HG03354 (cell line): ENCODE measurements around the gene CBX4.
A peak's percentile ranks its signal among the peaks of the same experiment; 100 is the strongest.

Source experiments
- ATAC-seq: cut with Tn5 transposase; IDR thresholded peaks from one replicate; pipeline ENCODE4 v1.9.1; 2021; ENCODE audit warnings: mild to moderate bottlenecking; ENCODE audit not compliant: unreplicated experiment, poor library complexity, severe bottlenecking

The CBX4 gene

DNA sequence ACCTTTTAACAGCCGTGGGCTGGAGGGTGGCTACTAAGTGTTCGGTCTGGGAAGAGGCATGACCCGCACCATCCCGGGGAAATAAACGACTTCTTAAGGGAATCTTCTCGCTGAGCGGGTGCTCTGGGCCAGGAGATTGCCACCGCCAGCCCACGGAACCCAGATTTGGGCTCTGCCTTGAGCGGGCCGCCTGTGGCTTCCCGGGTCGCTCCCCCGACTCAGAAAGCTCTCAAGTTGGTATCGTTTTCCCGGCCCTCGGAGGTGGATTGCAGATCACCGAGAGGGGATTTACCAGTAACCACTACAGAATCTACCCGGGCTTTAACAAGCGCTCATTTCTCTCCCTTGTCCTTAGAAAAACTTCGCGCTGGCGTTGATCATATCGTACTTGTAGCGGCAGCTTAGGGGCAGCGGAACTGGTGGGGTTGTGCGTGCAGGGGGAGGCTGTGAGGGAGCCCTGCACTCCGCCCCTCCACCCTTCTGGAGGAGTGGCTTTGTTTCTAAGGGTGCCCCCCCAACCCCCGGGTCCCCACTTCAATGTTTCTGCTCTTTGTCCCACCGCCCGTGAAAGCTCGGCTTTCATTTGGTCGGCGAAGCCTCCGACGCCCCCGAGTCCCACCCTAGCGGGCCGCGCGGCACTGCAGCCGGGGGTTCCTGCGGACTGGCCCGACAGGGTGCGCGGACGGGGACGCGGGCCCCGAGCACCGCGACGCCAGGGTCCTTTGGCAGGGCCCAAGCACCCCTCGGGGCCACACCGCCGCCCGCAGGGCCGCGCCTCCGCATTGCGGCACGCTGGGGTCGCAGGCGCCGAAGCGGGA lies 3.6 kb upstream of the CBX4 start:
- ATAC-seq: no peak

DNA sequence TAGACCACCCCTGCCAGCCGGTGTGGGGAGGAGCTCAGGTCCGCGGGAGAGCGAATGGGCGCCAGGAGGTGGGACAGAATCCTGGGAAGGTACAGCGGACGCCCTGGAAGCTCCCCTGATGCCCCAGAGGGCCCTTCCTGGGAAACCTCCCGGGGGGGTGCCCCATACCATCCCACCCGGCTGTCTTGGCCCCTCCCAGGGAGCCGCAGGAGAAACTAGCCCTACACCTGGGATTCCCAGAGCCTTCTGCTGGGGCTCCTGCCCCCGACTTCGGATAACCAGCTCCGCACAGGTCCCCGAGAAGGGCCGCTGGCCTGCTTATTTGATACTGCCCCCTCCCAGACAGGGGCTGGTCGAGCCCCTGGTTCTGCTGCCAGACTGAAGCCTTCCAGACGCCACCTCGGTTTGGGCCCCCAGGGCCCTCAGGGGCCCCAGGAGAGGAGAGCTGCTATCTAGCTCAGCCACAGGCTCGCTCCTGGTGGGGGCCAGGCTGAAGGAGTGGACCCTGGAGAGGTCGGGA lies 3.0 kb upstream of the CBX4 start:
- no peak for ATAC-seq

DNA sequence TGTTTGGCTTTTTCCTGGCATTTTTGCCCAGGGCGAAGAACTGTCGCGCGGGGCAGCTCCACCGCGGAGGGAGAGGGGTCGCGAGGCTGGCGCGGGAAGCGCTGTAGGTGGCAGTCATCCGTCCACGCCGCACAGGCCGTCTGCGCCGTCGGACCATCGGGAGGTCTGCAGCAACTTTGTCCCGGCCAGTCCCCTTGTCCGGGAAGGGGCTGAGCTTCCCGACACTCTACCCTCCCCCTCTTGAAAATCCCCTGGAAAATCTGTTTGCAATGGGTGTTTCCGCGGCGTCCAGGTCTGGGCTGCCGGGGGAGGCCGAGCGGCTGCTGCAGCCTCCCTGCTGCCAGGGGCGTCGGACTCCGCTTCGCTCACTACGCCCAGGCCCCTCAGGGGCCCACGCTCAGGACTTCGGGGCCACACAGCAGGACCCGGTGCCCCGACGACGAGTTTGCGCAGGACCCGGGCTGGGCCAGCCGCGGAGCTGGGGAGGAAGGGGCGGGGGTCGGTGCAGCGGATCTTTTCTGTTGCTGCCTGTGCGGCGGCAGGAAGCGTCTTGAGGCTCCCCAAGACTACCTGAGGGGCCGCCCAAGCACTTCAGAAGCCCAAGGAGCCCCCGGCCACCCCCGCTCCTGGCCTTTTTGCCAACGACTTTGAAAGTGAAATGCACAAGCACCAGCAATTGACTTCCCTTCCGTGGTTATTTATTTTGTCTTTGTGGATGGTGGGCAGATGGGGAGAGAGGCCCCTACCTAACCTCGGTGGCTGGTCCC lies 2.3 kb upstream of the CBX4 start:
- ATAC-seq: no peak

DNA sequence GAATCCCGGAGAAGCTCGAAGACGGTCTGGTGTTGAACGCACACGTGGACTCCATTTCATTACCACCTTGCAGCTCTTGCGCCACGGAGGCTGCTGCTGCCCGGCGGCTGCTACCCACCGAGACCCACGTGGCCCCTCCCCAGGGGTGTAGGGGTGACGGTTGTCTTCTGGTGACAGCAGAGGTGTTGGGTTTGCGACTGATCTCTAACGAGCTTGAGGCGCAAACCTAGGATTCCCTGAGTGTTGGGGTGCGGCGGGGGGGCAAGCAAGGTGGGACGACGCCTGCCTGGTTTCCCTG lies 1.7 kb upstream of the CBX4 start:
- no peak for ATAC-seq

DNA sequence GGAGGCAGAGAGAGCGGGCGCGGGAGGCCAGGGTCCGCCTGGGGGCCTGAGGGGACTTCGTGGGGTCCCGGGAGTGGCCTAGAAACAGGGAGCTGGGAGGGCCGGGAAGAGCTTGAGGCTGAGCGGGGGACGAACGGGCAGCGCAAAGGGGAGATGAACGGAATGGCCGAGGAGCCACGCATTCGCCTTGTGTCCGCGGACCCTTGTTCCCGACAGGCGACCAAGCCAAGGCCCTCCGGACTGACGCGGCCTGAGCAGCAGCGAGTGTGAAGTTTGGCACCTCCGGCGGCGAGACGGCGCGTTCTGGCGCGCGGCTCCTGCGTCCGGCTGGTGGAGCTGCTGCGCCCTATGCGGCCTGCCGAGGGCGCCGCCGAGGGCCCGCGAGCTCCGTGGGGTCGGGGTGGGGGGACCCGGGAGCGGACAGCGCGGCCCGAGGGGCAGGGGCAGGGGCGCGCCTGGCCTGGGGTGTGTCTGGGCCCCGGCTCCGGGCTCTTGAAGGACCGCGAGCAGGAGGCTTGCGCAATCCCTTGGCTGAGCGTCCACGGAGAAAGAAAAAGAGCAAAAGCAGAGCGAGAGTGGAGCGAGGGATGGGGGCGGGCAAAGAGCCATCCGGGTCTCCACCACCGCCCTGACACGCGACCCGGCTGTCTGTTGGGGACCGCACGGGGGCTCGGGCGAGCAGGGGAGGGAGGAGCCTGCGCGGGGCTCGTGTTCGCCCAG lies 1.2 kb upstream of the CBX4 start:
- no peak for ATAC-seq

DNA sequence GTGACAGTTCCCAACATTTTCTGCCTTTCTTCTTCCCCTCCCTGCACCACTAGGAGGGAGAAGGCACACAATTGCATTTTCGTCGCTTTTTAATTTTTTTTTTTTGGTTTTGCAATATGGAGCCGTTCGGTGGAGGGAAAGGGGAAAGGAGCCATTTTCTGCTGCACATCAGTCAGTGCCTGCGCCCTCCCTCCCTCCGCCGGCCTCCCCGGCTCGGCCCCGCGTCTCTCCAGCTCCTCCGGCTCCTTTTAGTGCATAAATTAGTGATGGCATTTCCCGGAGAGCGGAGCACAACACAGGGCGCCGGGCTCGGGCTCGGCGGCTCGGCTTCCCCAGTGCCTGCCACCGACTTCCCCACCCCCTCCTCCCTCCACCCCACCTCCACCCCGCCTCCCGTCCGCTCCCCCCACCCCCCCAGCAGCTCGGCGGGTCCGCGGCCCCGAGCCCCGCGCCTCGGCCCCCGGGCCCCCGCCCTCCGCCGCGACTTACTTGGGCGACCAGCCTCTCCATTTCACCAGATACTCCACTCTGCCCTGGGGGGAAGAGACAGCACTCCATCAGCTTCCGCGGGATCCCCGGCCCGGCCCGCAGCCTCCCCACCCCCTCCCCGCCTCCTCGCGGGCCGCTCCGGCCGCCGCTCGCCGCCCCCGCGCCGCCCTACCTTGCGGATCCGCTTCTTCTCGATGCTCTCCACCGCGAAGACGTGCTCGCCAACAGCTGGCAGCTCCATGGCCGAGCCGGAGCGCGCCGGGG lies 542 bp downstream of the CBX4 start:
- peak; percentile 22 for ATAC-seq

DNA sequence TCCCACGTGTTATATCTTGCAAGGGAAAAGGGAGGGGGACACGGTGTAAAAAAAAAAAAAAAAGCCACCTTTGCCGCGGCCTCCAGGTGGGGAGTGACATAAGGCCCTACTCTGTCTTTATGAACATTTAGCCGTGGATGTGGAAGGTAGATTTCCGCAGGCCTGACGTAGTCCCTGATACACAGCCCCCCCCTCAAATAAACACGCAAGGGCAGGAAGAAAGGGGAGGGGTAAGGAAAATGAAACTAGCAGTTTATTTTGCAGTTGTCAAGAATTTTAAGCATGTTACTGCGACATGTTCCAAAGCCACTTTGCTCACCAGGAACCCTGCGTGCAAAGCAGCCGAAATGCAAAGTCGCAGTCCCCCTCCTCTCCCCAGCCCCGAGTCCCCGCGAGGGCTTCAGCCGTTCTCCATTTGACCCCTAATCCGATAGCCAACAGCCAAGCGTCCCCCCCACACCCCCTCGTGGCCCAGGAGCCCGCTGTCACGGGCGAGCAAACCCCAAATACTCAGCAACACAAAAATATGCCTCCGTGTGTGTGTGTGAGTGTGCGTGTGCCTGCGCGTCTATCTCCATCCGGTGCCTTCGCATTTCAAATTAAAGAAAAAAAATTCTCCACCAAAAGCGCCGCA lies 1.2 kb downstream of the CBX4 start:
- ATAC-seq: no peak

DNA sequence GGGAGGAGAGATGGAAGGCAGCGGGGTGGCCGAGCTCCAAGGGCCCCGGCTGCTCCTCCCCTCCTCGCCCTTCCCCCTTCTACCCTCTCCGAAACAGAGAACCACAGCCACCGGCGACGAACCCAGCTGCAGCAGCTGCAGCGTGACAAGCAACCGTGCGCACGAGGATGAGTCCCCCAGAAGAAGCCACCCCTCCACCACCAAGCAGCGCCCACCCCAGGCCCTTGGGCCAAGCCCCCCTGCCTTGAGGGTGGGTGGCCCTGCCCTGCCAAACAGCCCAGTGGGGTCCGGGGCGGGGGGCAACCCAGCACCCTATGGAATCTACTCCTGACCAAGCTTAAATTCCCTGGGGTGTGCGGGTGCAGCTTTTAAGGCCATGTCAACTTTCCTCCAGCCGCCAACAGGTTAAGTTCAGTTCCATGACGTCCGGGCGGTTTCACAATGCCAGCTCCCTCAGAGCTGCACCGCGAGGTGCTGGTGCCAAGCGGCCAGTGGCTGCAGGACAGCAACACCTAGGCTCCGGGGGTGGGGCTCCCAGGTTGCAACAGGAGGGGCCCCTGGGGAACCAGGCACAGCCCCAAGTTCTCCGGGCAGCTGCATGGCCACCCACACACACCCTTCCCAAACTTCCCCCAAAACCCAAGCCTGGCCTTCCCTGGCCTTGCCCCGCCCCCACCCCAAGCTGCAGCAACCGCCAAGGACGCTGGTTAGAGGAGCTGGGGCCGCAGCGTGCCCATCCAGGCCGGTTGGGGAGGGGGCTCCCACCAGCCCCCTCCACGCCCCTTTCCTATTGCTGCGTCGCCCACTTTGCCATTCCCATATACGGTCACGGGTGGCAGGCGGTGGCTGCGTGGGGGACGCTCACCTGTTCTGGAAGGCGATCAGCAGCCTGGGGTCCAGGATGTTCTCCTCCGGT lies 2.0 kb downstream of the CBX4 start:
- ATAC-seq: peak; percentile 46

DNA sequence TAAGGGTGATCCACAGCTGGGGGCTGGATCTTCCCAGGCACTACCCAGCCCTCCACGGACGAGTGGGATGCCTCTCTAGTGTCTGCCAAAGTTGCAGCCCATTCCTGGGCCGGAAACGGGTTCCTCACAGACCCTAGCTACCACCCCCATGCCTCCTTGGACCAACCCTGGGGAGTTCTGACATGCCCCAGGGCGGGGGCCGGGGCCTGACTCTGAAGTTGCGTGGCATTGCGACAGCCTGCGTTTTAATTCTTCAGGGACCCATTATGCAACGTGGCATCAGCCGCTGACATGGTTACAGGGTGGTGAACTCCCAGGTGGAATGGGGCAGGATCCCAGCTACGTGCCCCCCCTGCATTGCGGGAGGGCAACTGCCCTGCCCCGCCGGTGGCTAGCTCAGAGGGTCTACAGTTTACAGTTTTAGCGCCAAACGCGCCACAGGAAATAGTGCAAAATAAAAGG lies 2.7 kb downstream of the CBX4 start:
- no peak for ATAC-seq

DNA sequence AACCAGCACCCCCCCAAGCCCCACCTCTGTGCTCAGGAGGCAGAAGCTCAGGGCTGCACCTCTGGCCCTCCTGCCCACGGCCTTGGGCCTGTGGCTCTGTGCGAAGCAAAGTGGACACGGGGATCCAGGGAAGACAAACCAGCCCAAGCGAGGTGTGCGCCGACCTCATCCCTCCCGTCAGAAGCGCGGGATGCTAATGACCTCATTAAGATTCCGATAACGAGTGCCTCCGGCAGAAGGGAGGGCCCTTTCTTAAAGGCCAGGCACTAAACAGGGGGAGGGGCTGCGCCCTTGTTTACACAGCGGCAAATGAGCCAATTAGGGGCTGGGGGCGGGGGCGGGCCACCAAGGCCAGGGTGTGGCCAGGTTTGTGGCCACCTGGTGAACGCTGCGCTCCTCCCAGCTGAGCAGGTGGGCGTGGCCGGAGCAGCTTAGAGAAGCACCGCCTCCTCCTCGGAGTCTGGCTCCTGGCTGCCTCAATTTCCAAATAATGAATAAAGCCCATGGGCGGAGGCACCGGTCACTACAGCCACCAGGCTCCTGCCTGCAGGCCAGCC lies 3.2 kb downstream of the CBX4 start:
- ATAC-seq: no peak

DNA sequence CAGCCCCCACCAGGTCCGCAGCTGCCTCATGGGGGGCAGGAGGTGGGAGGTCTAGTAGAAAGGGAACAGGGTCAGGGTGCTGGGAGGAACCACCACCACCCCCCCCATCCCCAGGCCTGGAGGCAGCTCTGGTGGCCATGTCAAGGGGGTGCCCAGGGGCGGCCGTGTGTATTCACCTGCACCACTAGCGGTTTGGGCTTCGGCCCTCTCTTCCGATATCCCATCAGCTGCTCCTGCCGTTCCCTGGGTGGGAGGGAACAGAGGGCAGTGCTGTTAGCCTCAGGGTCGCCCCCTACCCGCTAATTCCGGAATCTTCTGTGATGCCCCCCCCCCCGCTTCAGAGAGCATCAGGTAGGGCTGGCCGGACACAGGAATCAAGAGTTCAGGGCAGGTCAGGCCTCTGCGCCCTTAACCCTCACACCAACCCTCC lies 3.8 kb downstream of the CBX4 start:
- no peak for ATAC-seq

DNA sequence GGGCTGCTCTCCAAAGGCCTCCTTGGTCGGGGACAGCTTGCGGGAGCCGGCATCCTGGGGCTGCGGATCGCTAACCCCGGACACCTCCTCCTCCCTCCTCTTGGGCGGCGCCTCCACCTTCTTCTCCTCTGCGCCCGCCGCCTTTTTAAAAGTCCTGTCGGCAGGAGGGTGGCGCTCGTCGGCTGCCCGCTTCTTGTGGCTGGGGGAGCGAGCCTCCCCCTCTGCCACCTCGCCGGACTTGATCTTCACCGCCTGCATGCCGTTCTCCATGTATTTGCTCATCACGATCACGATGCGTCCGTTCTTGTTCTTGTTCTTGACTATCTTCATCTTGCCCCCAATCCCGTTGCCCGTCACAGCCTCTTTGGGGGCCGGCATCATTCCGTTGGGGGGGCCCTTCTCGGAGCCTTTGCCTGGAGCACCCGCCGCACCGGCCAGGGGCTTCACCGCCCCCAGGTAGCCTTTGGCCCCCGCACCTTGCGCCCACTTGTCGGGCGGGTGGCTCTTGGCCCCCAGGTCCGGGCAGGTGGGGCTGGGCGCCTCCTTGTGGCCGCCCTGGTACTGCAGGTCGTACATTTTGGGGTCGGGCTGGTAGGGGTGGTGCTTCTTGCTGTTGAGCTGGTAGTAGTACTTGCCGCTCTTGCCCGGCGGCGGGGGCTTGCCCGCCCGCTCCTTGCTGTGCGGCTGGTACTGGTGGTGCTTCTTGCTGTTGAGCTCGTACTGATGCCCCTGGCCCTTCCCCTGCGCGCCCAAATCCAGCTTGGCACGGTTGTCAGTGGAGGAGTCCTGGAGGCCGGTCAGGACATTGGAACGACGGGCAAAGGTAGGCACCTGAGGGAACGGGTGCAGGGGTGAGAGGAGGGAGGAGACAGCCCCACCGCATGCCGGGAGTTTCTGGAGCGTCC lies 4.4 kb downstream of the CBX4 start:
- no peak for ATAC-seq

DNA sequence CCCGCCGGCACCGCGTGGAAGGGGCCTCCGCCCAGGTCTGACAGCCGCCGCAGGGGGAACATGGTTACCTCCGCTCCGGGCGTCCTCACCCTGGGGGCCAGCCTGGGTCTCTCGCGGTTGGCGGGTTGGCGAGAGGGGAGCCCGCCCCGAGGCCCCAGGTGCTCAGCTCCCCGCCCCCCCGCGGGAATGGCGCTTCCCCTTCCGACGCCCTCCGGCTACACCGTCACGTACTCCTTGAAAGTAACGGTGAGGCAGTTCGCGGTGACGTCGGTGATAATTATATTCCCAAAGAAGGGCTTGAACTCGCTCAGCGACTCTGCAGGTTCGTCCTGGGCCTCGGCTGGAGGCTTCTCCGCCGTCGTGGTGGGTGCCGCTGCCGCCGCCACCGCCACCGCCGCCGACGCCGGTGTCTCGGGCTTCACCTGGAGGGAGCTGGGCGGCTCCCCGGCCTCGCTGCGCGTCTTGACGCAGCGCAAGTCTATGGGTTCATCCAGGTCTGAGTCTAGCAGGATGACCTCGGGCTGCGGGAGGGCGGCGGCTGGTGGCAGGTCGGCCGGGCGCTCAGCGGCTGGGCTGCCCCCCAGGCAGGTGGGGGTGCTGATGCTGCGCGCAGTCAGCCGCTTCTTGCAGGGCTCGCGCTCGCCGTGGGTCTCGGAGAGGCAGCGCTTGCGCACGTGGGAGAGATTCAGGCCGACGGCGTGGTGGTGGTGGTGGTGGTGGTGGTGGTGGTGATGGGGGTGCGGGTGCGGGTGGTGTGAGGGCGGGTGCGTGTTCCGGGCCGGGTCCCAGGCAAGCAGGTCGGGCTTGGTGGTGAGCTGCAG lies 5.3 kb downstream of the CBX4 start:
- no peak for ATAC-seq

DNA sequence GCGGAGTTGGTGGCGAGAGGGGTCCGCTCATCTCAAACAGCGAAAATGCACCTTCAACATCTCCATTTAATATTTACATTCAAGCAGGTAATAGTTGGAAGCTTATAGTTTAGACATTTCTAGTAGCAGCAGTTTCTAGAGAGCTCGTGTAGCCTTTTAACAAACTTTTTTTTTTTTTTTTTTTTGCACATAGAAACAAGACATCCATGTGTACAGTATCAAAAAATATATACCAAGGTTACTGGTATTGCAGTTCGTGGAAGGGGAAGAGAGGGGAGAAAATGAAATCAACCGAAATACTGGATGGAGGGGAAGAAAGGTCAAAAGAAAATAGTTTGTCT lies 6.2 kb downstream of the CBX4 start:
- ATAC-seq: no peak

DNA sequence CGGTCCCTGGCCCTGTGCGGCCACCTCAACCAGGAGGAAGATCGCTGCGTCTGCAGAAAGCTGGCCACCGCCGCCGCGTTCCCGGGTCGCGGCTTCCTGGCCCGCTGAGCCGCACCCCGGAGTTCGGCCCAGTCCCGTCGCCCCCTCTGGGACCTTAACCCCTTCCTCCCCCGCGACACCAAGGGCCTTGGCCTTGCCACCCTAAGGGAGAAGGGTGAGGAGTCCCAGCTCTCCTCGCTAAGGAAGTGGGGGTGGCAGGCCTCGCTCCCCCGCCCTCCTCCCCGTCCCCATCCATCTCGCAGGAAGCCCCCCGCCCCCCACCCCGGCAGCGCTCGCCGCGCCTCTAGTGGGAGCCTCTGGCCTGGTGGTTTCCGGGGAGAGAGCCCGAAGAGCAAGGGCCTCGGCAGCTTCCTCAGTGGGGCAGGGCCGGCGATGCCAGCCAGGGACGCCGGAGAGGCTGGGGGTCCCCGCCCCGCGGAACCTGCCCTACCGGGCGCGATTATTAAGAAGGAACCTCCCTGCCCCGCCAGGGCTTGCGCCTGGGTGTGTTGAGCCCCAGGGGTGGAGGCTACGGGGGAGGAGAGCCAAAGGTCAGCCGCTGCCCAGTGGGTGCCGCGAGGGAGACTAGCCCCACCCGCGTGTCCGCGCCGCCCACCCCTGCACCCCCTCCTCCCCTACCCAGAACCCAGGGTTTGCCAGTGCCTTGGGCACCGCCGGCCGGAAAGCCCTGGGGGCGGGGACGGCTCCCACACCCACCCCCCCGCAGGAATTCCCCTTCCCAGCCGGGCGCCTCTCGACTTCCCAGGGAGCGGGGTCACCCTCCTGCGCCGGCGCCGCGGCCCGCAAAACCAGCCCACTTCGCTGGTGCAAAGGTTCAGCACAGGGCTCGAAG lies 6.8 kb downstream of the CBX4 start:
- ATAC-seq: no peak
